GM18868 (cell line): Measurements from ENCODE around the gene MGLL.

ENCODE experiments used
- ATAC-seq: cut with Tn5 transposase; IDR thresholded peaks from one replicate; pipeline ENCODE4 v1.9.1; 2021; ENCODE audit warnings: mild to moderate bottlenecking, moderate library complexity; ENCODE audit not compliant: unreplicated experiment

MGLL gene

DNA sequence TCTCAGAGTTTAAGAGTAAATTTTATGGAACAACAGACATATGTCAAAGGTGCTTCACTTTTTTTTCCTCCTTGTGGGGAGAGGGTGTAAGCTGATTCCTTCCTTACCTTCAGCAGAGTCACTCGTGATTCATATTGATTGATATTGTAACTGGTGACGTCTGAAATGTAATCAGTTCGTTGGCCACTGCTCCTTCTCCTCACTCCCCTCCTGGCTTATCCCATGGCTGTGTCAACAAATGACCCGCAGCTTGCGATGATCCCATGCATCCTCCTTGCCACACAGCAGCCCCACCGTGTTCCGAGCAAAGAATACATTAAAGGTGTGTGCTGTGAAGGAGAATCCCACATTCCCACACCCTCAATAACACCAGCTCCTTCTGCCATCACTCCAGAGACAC, 7.3 kb downstream of the MGLL start:
- no peak for ATAC-seq

DNA sequence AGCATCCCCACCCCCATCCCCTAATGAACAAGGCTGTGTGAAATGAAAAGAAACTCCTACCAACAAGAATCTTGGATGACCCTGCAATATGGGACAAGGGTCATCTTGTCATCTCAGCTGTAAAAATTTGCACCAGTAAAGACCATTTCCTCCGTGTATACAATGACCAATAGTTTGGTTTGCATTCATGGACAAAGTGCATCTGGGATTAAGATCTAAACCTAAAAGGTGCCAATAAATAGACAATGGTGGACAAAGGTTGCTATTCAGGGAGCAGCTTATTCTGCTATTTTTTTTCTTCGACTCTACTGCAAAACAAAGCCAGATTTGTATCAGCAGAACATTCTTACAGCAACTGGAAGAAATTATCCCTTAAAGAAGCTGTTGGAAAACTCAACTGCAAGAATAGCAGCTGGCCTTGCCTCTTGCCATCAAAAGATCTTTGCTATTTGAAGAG, 8.0 kb downstream of the MGLL start:
- ATAC-seq, result no peak

DNA sequence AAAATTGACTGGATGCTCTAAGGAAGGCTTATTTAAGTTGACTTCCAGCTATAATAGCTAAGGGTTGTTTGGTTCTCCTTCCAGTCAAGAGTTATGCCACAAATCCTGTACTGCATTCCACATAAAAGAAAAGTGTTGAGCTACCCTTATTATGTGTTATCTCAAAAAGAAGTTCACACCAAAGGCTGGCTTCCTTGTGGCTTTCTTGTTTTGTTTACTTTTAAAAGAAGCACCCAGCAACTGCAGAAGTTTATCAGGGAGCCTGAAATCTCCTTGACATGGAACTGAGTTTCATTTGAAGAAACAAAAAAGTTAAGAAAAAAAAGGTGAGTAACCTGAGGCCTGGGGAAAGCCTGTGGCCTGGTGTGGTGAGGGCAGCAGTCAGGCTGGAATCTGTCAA, 10.2 kb downstream of the MGLL start:
- no peak for ATAC-seq

DNA sequence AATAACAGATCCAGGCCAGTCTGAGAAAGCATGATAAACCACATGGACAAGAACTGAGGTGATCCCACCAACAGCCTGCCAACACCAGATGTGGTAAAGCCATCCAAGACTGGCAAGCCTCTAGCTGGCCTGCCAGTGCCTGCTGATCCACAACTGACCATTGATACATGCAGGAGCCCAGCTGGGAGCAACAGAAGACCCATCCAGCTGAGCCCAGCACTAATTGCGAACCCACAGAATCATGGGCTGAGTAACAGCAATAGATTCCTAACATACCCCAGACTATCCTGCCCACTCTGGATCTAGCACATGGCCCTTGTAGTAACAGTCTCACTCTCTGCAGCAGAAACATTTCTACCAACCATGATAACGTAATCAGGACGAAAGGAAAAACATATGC, 10.6 kb downstream of the MGLL start:
- no peak for ATAC-seq

DNA sequence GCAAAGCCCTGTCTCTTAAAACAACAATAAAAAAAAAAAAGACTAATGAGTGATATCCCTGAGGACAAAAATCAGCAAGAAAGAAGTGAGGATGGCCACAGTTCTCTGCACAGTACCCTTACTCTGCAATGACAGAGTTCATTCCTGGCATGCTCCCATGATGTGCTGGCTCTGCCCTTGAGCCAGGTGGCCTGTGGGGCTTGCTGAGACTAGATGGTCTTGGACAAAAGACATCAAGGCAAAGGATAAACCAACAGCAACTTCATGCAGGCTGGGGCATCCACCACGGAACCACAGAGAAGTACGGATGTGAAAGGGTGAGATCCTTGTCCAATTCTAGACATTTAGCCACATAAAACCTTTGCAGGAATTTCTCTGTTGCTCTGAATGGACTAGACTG, 12.7 kb downstream of the MGLL start:
- ATAC-seq, result no peak

DNA sequence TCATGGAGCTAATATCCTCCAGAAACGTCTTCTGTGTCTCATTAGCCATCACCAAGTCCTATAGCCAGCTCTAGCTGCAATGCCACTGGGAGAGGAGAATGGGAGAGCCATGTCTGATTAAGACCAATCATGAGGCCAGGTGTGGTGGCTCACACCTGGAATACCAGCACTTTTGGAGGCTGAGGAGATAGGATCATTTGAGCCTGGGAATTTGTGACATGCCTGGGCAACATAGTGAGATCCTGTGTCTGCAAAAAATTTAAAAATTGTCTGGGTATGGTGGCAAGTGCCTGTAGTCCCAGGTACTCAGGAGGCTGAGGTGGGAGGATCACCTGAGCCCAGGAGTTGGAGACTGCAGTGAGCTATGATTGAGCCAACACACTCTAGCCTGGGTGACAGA, 13.1 kb downstream of the MGLL start:
- ATAC-seq, result no peak

DNA sequence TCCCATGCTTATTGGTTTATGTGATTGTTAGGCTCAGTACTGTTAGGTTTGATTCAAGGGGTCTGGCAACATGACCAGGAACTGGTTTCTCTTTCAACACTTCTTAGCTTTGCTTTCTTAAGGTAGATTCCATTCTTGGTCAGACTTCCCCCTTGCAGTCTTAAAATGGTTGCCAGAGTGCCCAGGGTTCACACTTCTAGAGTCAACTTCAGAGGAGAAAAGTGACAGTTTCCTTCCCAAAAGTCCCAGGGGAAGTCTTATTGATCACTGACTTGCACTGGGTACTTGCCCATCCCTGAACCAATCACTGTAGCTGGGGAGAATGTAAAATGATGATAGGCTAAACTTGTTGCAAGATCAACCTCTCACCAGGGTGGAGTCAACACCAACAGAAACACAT, 14.1 kb downstream of the MGLL start:
- peak; percentile 83 for ATAC-seq

DNA sequence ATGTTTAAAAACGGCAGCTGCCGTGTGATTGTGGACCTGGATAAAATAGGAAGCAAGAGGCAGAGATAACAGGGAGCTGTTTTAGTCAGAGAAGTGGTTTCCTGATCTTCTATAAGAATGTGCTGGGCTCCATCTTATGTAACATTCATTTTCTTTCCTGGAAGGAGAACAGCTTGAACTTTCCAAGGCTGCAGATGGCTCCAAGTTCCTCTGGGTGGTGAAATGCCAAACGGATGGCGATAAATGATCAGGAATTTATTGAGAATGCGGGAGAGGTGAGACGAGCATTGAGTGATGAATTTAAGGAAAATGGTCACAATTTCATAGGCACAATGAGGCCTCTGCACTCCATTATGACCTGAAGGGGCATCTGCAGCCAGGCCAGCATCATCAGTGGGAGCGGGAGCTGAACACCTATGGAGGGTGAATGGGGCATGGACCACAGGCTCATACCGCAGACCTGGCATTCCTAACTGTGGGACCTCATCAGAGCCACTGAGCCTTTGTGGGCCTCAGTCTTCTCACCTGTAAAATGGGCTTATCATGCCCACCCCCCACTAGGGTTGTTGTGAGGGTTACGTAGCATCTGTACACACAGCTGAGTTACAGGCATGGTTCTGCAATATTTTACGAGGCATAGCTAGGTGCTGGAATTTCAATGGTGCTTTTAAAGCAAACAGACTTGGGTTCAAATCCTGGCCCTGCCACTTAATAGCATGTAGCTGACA, 17.1 kb downstream of the MGLL start:
- ATAC-seq, result no peak

DNA sequence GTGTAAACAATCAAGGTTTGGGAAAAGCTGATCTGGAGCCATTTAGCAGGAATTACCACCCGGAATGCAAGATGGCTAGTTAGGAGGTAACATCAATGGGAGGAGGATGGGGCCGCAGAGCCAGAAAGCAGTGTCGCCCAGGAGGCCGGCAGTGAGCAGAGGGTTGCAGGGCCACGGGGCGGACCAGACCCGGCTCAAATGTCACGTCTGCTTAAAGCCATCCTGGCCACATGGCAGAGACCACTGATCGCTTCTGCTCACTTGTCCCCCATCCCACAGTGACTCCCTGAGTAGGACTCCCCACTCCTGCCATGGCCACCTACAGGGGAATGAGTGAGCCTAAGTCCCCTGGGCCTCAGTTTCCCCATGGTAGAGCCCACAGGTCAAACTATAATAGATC, 18.2 kb downstream of the MGLL start:
- no peak for ATAC-seq

DNA sequence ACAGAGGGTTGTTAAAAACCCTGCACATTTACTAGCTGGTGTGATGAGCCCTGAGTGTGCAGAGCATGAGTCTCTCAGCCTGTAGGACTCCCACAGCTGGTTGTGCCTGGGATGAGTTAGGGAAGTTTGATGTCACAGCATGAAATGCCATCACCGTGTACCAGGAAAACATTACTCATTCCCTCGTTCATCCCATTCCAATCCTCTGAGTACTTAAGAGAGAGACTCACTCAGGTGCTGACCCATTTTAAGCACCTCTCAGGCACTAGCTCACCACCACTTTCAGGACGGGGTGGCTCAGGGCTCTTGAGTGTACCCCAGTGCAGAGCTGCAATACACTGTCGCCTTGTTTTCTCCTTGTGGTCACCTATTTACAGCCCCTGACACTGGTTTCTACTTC, 18.7 kb downstream of the MGLL start:
- ATAC-seq, result no peak

DNA sequence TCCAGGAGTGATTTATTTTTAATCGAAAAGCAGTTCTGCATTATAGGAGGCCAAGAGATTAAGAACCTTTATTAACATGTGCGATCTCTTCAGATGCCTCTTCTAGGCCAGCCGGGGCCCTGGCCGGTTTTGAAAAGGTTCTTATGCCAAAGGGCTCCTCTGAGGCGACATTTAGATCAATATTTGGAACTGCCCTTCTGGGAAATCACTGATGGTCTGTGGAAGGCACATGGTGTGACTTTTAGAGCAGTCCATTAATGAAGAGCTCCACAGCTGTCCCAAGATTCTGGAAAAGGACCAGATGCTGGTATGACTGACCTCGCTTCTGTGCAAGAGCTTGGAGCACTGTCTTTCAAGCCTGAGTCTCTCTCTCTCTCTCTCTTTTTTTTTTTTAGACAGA, 19.7 kb downstream of the MGLL start:
- no peak for ATAC-seq

DNA sequence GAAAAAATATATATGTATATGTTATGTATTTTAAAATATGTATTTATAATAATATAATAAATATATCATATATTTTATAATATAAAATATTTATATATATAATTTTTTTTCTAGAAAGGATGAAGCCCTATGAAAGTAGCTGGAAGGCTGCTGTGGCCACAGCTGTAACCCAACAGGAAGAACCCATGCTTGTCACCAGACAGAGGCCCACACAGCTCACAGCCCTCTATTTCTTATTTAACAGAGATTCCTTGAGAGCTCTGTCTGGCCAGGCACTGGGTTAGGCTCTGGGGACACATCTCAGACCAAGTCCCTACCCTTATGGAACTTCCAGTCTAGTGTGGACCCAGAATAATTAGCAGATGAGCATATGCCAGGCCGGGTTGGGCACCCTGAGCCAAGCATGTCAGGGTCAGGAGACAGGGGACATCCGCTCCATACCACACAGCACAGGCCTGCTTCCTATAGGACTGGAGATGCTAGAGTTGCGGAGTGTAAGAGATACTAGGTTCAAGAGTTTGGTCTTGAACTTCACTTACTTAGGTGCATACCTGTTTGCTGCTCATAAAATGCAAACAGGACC, 20.5 kb downstream of the MGLL start:
- ATAC-seq, result no peak

DNA sequence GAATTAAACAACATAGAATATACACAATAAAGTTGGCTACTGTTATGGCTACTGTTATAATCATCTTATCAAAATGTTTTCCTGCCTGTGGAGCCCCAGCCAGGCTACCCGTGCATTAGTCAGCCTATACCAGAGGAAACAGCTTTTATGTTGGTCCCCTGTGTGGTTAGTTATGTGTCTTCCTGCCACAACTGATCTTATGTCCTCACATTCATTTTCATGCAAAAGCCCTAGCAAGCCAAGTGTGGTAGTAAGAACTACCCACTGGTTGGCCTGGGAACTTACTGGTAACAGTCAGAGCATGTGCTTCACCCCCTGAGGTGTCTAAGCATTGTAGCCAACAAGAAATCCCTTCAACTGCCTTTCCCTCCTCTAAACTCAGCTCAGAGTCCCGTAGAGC, 21.8 kb downstream of the MGLL start:
- ATAC-seq, result no peak

DNA sequence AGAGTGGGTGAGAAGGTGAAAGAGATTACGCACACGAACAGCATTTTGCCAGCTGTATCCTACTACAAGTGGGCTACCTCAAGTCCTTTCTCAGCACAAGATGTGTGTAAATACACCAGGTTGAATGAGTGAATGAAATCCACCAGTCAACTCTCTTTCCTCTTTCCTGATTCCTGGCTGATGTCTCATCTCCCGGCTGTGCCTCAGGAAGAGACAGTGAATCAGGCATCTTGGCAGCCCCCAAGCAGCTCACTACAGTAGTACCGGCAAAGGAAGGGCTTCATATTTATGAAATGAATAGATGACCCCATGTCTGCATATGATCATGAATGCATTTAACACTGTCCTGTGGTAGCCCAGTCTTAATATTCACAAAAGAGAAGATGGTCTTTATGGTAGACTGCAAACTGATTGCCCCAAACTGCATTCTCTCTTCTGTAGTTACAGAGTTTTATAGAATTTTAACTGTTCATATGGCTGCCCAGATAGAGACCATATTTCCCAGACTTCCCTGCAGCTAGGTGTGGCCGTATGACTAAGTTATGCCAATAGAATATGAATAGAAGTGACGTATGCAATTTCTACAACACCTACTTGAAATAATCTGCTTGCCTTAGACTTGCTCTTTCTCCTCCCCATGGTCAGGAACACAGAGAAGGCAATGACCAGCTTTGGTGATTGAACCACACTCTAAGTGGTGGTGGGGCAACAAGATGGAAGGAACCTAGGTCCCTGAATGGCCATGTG, 22.7 kb downstream of the MGLL start:
- no peak for ATAC-seq

DNA sequence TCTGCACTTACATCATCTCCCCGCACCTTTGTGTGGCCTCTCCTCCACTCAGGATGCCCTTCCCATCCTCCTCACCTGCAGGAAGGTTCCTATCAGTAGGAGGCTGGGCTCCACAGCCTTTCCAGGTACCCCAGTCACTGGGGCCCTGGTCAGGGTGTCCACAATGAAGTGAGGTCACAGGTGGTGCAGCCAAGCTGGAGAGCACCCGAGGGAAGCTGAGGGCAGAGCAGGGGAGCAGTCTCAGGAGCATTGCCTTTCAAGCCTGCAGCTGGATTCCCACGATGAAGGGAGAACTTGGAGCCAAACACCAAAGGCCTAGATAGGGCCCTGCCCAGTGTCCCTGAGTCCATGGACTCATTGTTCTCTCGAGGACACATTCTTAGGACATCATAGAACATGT, 23.6 kb downstream of the MGLL start:
- ATAC-seq, result no peak

DNA sequence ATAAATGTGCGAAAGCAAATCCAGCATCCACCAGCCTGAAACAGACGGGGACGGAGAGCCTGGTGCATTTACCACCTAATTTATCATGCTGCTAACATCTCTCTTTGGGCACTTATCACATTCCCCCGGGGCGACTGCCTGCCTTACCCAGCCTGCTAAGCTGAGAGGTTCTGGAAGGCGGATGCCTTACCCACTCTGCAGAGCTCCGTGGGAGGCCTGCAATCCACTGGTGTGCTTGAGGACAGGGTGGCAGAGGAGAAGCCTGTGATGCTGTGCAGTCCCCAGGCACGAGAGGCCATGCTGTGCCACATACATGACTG, 25.5 kb downstream of the MGLL start:
- no peak for ATAC-seq

DNA sequence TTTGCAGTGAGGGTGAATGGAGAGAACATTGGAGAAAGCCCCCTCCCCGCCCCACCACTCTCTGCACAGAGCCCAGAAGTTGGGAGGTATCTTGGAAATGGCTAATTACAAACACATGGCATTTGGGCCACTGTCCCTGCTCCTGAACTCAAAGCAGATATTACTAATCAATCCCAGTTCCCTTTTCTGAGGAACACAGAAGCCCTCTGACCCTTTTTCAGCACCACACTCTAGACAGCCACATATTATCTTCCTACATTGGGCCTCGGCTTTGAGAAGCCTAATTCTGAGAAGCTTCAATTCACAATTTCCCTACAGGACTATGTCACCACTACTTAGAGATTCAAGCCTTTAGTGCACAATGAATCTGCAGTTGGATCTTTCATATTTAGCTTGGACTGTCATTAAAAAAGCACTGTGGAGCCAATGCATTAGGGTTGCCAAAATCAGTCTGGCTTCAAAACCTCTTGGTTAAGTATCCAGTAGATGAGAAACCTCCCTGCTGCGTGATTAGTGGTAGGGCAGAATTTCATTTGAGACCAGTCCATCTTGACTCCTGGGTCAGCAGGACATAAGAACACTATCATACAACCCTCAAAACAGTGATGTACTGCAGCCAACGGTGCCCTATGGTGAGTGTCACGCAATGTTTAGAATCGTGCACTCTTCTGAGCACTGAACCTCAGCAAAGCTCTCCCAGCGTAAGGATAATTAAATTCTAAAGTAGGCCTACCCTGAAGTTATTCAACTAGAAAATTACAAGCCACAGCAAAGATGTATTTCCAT, 26.1 kb downstream of the MGLL start:
- ATAC-seq, result no peak

DNA sequence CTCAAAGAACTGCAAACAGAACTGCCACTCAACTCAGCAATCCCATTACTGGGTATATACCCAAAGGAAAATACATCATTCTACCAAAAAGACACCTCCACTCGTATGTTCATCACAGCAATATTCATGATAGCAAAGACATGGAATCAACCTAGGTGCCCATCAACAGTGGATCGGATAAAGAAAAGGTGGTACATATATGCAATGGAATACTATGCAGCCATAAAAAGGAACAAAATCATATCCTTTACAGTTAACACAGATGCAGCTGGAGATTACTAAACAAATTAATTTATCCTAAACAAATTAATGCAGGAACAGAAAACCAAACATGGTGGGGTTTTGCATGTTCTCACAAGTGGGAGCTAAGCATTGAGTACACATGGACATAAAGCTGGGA, 27.3 kb downstream of the MGLL start:
- ATAC-seq, result no peak

DNA sequence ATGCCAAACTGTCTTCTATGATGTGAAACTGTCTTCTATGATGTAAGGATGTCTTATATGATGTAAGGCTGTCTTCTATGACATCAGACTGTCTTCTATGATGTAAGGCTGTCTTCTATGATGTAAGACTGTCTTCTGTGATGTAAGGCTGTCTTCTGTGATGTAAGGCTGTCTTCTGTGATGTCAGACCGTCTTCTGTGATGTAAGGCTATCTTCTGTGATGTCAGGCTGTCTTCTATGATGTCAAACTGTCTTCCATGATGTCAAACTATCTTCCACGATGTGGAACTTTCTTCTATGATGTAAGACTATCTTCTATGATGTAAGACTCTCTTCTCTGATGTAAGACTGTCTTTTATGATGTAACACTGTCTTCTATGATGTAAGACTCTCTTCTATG, 27.9 kb downstream of the MGLL start:
- ATAC-seq, result no peak

DNA sequence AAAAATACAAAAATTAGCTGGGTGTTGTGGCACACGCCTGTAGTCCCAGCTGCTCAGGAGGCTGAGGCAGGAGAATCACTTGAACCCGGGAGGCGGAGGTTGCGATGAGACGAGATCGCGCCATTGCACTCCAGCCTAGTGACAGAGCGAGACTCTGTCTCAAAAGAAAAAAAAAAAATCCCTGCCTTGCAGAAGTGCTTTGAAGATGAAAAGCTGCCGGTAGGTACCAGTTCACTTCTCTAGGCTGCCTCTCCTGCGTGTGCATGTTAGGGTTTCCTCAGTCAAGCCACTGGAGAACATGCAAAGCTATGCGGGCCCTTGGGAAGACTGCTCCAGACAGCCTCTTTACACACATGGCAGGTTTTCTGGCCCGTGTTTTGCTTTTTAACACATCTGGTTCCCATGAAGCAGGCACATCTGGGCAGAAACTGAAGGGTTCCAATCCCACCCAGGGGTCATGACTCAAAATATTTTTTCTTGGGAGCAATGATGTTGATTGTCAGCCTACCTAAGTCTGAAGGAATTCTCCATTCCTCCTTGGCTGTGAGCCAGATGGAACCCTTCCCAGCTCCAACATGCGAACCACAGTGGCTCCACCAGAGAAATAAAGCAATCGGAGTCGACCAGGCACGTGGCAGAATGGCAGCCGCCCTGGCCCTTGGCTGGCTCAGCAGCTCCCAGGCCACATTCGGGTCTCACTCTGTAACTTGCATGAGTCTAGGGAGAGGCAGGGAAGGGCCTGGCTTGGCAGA, 29.6 kb downstream of the MGLL start:
- ATAC-seq, result no peak
